Activated T-cell treated with anti-CD3 and anti-CD28 coated beads, Interleukin-2, amount 50 U/mL, for 1 hour (primary cell): ENCODE measurements around the gene UQCRC2.
"Not testable (repeated sequence)": the region's sequence is repeated elsewhere in the genome, so short reads cannot be mapped to it uniquely, and the experiment has no call there.

Experiments used
- DNase-seq: peaks from one replicate; pipeline ENCODE4 v3.0.0-alpha.2; 2020

UQCRC2 gene

DNA sequence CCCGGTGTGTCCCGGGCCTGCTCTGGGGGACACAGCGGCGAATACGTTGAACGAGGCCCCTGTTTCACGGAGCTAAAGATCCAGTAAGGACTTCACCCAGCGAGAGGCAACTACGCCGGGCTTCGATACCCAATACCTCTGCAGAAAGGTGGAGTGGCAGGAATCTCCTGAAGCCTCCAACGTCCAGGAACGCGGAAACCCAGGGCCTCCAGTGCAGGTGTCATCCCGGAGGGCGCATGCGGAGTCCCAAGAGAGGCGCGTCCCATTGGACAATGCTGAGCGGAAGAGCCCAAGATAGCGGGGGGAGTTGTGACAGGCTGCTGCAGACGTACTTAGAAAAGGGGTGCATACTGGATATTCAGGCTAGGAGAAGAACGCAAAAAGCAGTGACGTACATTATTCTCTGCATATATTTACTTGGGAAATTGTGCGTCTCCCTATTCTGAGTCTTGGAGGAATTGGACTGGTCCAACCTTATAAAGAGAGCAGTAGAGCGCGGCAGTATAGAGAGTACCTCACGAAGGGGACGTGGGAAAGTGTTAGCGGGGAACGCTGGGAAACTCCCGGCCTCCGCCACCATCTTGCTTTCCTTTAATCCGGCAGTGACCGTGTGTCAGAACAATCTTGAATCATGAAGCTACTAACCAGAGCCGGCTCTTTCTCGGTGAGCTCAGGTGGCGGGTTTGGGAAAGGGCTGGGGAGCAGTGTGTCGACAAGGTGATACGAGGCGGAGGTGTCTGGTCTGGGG lies at the start of gene UQCRC2:
TSS of gene UQCRC2 (plus strand) at position 569 of the 748 bp plus-strand sequence. CDS start at position 632, 63 bp downstream.
- DNase-seq: peak; percentile 83

- DNase-seq: not testable (repeated sequence)
Observed at GRCh38 chr16:21932650-21933049, 20.5 kb upstream of the UQCRC2 start.

GRCh38 chr16:21933316-21933715 lies 19.8 kb upstream of the UQCRC2 start:
- DNase-seq: not testable (repeated sequence)

- DNase-seq: not testable (repeated sequence)
Observed at GRCh38 chr16:21933790-21934189, 19.4 kb upstream of the UQCRC2 start.

GRCh38 chr16:21936216-21936615 lies 16.9 kb upstream of the UQCRC2 start:
- DNase-seq: not testable (repeated sequence)

- no peak for DNase-seq
Observed at GRCh38 chr16:21937336-21937829, 15.8 kb upstream of the UQCRC2 start.

- no peak for DNase-seq
Observed at GRCh38 chr16:21940570-21940969, 12.6 kb upstream of the UQCRC2 start.

DNA sequence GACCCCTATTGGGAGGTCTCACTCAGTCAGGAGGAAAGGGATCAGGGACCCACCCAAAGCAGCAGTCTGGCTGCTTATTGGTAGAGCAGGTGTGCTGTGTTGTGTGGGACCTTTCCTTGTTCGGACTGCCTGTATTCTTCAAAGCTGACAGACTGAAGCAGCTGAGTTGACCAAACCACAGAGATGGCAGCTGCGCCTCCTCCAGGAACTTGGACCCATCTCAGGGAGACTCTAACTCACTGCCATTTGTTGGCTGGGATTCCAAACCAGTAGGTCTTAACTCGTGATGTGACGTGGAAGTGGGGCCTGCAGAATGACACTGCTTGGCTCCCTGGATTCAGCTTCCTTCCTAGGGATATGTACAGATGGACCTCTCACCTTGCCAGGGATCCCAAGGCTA lies 9.6 kb upstream of the UQCRC2 start:
- DNase-seq: no peak

DNA sequence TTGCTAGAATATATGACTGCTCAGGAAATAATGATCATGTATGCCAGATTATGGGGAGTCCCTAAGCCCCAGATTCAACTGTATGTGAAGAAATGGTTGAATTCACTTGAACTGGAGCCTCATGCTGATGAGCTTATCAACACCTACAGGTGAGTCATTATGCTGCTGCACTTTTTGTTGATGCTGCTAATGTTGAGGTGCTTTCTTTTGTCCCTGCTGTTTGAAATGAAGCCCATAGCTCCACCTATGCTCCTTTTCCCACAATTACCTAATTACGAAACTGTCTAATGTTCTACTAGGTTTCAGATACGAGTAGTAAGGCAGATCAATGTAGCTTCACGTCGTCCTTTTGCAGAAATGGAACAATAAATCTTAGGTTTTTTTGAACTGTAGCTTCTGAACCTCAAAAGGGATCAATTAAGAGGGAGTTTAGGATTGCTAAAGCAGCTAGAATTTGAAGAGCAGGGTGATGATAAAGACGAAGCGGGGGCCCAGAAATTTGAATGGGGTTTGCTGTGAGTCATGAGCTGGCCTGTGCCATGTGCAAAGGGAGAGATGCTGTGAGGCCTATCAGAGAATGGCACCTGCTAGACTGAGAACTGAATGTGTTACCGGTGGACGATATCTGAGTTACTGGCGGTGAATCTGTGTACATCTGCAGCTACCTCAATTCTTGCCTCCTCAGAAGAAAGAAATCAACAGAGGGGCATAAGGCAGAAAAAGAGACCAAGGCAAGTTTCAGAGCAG lies 6.1 kb upstream of the UQCRC2 start:
- no peak for DNase-seq

DNA sequence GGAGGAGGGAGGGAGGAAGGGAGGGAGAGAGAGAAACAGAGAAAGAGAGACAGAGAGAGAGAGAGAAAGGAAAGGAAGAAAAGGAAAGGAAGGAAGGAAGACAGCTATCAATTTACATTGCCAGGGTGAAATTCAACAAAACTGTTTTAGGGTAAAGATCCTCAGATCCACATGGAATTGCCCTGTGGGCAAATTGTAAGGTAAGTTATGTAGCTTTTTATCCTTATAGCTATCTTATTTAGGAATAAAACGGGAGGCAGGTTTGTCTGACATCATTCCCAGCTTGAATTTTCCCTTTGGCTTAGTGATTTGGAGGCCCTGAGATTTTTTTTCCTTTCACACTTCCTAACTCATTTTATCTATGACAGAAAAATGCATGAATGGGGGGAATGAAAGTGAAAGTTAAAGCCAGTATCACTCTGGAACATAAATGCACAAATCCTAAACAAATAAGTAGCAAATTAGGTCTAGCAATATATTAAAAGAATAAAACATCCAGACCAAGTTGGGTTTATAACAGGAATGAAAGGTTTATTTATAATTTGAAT lies 3.4 kb upstream of the UQCRC2 start:
- DNase-seq: no peak

- no peak for DNase-seq
Observed at GRCh38 chr16:21950782-21951521, 2.2 kb upstream of the UQCRC2 start.

GRCh38 chr16:21952040-21952792 lies 945 bp upstream of the UQCRC2 start:
- peak; percentile 72 for DNase-seq

DNA sequence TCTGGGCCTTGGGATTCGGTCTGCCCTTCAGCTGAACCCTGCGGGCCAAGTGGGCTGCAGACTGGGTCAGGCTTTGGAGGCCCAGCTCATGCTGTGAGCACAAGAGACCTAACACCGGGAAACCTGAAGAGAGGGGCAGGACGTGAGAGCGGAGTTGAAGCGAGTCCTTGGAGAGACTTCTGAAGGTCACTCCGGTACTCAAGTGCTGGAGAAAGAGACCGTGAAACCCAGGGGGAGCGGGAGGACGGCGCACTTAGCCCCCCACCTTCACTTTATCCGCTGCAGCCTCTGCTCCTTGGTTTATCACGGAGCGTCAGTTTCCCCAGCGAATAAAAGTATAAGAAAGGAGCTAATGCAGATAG lies 361 bp downstream of the UQCRC2 start:
- no peak for DNase-seq

- no peak for DNase-seq
Observed at GRCh38 chr16:21957714-21958346, 4.7 kb downstream of the UQCRC2 start.

GRCh38 chr16:21959050-21959449 lies 5.9 kb downstream of the UQCRC2 start:
- no peak for DNase-seq

DNA sequence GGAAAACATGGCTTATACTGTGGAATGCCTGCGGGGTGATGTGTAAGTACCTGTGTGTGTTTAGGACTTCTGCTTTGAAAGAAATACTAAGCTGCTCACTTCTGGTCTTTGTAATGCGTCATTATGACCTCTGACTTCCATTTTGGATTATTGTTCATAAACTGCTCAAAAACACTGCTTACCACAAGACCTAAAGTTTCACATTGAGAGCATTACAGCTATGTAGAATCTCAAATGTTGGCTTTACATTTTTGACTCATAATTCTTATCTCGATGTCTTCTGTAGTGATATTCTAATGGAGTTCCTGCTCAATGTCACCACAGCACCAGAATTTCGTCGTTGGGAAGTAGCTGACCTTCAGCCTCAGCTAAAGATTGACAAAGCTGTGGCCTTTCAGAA lies 9.3 kb downstream of the UQCRC2 start:
- no peak for DNase-seq

- DNase-seq: no peak
Observed at GRCh38 chr16:21963887-21964286, 10.7 kb downstream of the UQCRC2 start.

DNA sequence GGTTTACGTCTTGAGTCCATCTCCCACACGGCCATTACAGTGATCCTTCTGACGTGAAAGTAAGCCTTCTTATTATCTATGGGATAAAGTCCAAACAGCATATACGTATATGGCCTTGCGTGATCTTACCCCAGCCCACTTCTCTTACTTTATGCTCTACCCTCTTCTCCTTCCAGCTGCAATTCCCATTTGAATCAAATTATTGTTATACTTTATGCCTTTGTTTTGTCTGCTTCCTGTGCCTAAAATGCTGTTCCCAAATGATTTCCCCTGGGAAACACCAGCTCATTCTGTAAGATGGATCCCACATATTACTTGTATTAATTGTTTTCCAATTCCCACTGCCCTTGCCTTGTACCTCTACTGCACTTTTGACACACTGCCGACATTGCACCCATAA lies 11.2 kb downstream of the UQCRC2 start:
- DNase-seq: no peak

DNA sequence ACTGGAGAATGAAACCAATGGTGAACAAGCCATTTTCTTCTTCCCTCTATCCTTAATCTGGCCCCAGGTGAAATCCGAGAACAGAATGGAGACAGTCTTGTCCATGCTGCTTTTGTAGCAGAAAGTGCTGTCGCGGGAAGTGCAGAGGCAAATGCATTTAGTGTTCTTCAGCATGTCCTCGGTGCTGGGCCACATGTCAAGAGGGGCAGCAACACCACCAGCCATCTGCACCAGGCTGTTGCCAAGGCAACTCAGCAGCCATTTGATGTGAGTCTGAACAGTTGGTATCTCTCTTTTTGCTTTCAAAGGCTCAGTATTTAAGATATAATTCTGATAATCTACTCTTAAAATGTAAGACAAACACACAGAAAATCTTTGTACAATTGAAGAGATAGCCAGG lies 18.7 kb downstream of the UQCRC2 start:
- DNase-seq: no peak

- DNase-seq: no peak
Observed at GRCh38 chr16:21973945-21974344, 20.8 kb downstream of the UQCRC2 start.

DNA sequence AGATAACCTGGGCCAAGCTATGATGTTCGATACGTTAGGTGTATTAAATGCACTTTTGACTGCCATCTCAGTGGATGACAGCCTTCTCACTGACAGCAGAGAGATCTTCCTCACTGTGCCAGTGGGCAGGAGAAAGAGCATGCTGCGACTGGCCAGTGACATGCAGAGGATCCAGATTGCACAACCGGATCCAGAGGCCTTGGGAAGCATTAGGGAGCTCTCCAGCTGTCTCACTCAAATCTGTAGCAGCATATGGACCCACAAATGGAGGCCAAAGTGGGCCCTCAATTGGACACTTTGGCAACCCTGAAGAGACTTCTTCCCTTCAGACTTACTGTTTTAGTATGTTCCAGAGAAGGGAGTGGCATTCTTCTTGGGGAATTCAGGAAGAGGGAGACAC lies 26.9 kb downstream of the UQCRC2 start:
- no peak for DNase-seq

DNA sequence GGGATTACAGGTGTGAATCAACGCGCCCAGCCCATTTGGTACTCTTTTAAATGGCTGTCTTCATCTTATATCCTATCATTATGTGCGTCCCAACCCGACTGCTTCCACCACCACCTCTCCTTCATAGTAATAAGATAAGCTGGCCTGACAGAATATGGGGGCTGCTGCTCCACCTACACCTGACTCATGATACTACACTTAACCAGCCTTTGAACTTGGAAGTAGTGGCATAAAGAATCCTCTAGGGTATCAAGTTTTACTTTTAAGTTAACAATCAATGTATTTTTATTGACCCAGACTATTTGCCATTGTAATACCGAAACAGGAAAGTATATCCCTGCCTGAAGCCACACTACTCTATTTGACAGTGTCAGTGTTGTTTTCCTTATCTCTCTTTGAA lies 28.9 kb downstream of the UQCRC2 start:
- no peak for DNase-seq
